Measurements from ENCODE around the gene PIAS2. TPM values are rescaled to one million over a fixed set of nuclear protein-coding genes. Genes with fewer than 3 reads are reported as not detected.

PIAS2 gene
- total RNA-seq = 6.7 and 8.1 TPM in 2 replicates

GRCh38 chr18:46917108-46917802, at the start of gene PIAS2, which contains the start of gene KATNAL2:
TSS of gene PIAS2 (minus strand) at chr18:46917507. CDS start at chr18:46917345, 162 bp downstream.
TSS of gene KATNAL2 (plus strand) at chr18:46917602. CDS start at chr18:46946873, 29,271 bp downstream.

GRCh38 chr18:46756559-46757201, 160.6 kb downstream of the PIAS2 start, which contains the start of gene ST8SIA5:
TSS of gene ST8SIA5 (minus strand) at chr18:46757053. CDS start at chr18:46756508, 545 bp downstream.

Other genes starting within 250 kb of the PIAS2 start
- 0.17 TPM in 1 of 2 replicates, not detected in the other for gene ST8SIA5, start 160.5 kb downstream of the PIAS2 start, total RNA-seq
- gene KATNAL2, start 95 bp upstream of the PIAS2 start, total RNA-seq = 1.5 and 1.7 TPM in 2 replicates
- gene ELOA2, start 118.1 kb upstream of the PIAS2 start, total RNA-seq = not detected in 2 replicates
- 14.3 and 14.9 TPM in 2 replicates for gene HDHD2, start 233.0 kb upstream of the PIAS2 start, total RNA-seq

Measured in bronchus fibroblast of lung (primary cell).